Measurements from ENCODE around the gene VANGL2. TPM values are rescaled to one million over a fixed set of nuclear protein-coding genes. Genes with fewer than 3 reads are reported as not detected.

VANGL2 gene
- total RNA-seq, 1 donor from 2014 or later, result 17.0 TPM

DNA sequence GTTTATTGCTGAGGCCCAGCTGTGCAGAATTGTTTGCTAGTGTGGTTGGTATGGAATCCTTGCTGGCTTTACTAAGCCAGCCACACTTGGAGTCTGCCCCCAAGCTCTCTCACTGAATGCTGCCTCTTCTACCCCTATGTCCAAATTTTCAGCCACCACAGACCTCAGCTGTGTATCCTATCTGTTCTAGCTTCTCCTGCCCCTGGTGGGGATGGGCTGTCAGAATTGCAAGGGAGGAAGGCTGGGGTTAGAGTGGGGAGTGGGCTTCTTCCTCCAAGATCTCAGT is 29.1 kb upstream of the VANGL2 start:
- Histone ChIP-seq H3K36me3 (ENCODE audit: control insufficient read depth, insufficient read depth, low read length) (no peaks in the 10 kb centered on the region), H3K27me3 (ENCODE audit: control insufficient read depth, insufficient read depth, low read length) (peaks cover 12% of the 10 kb centered on the region), H3K4me3 (ENCODE audit: low read depth, low read length) (no peak overlapping the region)
- no peak for DNase-seq (ENCODE audit: low read depth)
- TF ChIP-seq, protein P1, sequence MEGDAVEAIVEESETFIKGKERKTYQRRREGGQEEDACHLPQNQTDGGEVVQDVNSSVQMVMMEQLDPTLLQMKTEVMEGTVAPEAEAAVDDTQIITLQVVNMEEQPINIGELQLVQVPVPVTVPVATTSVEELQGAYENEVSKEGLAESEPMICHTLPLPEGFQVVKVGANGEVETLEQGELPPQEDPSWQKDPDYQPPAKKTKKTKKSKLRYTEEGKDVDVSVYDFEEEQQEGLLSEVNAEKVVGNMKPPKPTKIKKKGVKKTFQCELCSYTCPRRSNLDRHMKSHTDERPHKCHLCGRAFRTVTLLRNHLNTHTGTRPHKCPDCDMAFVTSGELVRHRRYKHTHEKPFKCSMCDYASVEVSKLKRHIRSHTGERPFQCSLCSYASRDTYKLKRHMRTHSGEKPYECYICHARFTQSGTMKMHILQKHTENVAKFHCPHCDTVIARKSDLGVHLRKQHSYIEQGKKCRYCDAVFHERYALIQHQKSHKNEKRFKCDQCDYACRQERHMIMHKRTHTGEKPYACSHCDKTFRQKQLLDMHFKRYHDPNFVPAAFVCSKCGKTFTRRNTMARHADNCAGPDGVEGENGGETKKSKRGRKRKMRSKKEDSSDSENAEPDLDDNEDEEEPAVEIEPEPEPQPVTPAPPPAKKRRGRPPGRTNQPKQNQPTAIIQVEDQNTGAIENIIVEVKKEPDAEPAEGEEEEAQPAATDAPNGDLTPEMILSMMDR (IDR thresholded peaks at IDR 0.05; ENCODE audit: insufficient read depth, low read length, poor library complexity, severe bottlenecking), result no peak

DNA sequence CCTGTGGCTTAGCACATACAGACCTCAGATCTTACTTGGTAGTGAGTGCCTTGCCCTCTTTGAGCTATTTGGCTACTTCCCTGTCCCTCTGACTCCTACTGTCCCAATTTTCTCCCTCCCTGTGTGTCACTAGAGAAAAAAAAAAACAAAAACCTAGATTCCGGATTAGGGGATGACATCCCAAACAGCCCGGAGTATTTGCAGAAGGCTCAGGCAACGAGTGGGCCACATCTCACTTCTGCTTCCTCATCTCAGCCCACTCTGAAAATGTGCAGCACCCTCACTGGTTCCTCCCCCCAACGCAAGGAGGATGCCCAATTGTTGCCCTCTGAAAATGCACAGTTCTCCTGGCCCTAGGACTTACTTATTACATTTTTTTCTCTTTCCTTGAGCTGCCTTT is 28.6 kb upstream of the VANGL2 start:
- Histone ChIP-seq H3K36me3 (ENCODE audit: control insufficient read depth, insufficient read depth, low read length) (no peaks in the 10 kb centered on the region), H3K27me3 (ENCODE audit: control insufficient read depth, insufficient read depth, low read length) (peaks cover 12% of the 10 kb centered on the region), H3K4me3 (ENCODE audit: low read depth, low read length) (no peak overlapping the region)
- no peak for DNase-seq (ENCODE audit: low read depth)
- TF ChIP-seq, protein P1 (IDR thresholded peaks at IDR 0.05; ENCODE audit: insufficient read depth, low read length, poor library complexity, severe bottlenecking), result no peak

DNA sequence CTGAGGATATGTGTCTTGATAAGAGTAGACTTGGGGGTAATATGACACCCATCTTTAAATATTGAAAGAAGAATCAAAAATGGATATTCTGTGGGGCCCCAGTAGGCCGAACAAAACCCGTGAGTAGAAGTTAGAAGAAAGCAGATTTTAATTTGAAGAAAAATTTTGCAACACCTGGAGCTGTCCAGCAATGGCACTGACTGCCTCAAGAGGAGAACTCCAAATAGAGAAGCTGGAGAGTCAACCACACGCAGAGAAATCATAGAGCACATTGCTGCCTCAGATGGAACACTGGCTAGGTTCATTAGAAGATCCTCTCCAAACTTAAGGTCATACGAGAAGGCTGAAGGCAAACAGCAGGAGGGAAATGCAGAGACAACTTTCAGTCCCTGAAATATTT is 26.7 kb upstream of the VANGL2 start:
- Histone ChIP-seq H3K27me3 (ENCODE audit: control insufficient read depth, insufficient read depth, low read length) (peaks cover 8% of the 10 kb centered on the region), H3K4me3 (ENCODE audit: low read depth, low read length) (no peak overlapping the region), H3K36me3 (ENCODE audit: control insufficient read depth, insufficient read depth, low read length) (no peaks in the 10 kb centered on the region)
- TF ChIP-seq, protein P1 (IDR thresholded peaks at IDR 0.05; ENCODE audit: insufficient read depth, low read length, poor library complexity, severe bottlenecking), result no peak
- no peak for DNase-seq (ENCODE audit: low read depth)

DNA sequence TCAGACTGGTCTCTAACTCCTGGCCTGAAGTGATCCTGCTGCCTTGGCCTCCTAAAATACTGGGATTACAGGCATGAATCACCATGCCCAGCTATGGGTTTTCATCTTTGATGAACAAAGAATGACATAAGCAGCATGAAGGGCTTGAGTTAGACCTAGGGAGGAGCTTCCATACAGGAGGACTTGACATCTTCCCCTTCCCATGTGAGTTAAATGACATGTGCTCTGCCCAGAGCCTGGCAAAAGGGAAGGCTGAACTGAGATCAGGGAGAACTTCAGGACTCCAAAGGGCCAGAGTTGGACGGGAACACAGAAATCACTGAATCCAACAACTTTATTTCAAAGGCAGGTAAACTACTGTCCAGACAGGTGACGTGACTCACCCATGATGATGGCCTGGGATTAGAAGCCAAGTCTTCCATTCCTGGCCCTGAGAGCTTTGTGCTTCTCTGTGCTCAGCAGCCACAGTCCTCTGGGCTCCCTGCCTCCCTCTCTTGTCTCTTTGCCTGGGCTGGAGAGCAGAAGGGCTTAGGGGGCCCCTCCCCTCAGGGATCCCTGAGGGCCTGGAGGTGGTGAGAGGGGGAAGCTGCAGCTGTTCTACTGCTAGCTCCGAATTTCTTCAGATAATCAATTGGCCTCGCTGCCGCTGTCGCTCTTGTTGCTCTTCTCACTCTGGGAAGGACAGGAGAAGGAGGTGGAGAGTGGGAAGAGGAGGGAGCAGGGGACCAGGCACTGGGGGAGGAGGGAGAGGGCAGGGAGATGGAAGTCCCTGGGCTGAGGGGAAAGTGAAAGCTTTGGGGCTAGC is 25.9 kb upstream of the VANGL2 start:
- no peak for DNase-seq (ENCODE audit: low read depth)
- TF ChIP-seq, protein P1 (IDR thresholded peaks at IDR 0.05; ENCODE audit: insufficient read depth, low read length, poor library complexity, severe bottlenecking), result no peak
- H3K36me3 ChIP-seq (ENCODE audit: control insufficient read depth, insufficient read depth, low read length), result no peaks in the 10 kb centered on the region
- peaks cover 8% of the 10 kb centered on the region for H3K27me3 ChIP-seq (ENCODE audit: control insufficient read depth, insufficient read depth, low read length)
- no peak overlapping the region for H3K4me3 ChIP-seq (ENCODE audit: low read depth, low read length)

- DNase-seq (ENCODE audit: low read depth), result no peak
- H3K4me3 ChIP-seq (ENCODE audit: low read depth, low read length), result no peak overlapping the region
- H3K27me3 ChIP-seq (ENCODE audit: control insufficient read depth, insufficient read depth, low read length), result peaks cover 1% of the 10 kb centered on the region
- TF ChIP-seq, protein P1 (IDR thresholded peaks at IDR 0.05; ENCODE audit: insufficient read depth, low read length, poor library complexity, severe bottlenecking), result no peak
- no peaks in the 10 kb centered on the region for H3K36me3 ChIP-seq (ENCODE audit: control insufficient read depth, insufficient read depth, low read length)
Measured at GRCh38 chr1:160375788-160376524, 24.4 kb upstream of the VANGL2 start.

All from kidney epithelial cell (primary cell).